Omental fat pad (tissue), 4 donors: ENCODE data around the gene FRMD8. TPM values are rescaled to one million over a fixed set of nuclear protein-coding genes. Genes with fewer than 3 reads are reported as not detected.
A peak's percentile ranks its signal among the peaks of the same experiment; 100 is the strongest.

Source experiments
- ATAC-seq: fragments of 150-250 bp; one replicate; pipeline ENCODE4 v1.9.1; 2016; ENCODE audit warnings: mild to moderate bottlenecking, moderate library complexity; ENCODE audit not compliant: low FRiP score
- DNase-seq: peaks from one replicate; pipeline ENCODE4 v3.0.0-alpha.2; 2019; ENCODE audit warnings: low spot score
- total RNA-seq, 4 donors: library from RNA; depleted of rRNA; stranded (reverse); fragments of >200 nt; gene quantifications; one replicate each; pipeline ENCODE4 v1.1.0, GENCODE V29; 2016
- TF ChIP-seq, protein P1 (sequence below), 3 donors: fragments of 450-650 bp; IDR thresholded peaks; one replicate each; pipeline ENCODE4 v1.5.1; 2016 to 2017; ENCODE audit warnings: antibody characterized with exemption in 3 of 3, mild to moderate bottlenecking in 3 of 3, moderate library complexity in 2 of 3

FRMD8 gene
- total RNA-seq, 4 donors from 2014 or later, result 29.2 to 77.9 (median 58.9) TPM

DNA sequence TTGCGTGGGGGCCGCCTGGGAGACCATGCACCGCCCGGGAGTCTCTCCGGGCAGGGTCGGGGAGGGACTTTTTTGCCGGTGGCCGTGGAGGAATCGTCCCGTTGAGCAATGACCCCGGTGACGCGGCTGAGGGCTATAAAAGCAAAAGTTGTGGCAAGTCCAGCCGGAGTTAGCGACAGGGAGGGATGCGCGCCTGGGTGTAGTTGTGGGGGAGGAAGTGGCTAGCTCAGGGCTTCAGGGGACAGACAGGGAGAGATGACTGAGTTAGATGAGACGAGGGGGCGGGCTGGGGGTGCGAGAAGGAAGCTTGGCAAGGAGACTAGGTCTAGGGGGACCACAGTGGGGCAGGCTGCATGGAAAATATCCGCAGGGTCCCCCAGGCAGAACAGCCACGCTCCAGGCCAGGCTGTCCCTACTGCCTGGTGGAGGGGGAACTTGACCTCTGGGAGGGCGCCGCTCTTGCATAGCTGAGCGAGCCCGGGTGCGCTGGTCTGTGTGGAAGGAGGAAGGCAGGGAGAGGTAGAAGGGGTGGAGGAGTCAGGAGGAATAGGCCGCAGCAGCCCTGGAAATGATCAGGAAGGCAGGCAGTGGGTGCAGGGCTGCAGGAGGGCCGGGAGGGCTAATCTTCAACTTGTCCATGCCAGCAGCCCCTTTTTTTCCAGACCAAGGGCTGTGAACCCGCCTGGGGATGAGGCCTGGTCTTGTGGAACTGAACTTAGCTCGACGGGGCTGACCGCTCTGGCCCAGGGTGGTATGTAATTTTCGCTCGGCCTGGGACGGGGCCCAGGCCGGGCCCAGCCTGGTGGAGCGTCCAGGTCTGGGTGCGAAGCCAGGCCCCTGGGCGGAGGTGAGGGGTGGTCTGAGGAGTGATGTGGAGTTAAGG is 36.4 kb downstream of the FRMD8 start, which contains the start of gene NEAT1:
NEAT1 (plus strand) TSS at position 166 of the 883 bp plus-strand sequence.
- TF ChIP-seq, protein P1, sequence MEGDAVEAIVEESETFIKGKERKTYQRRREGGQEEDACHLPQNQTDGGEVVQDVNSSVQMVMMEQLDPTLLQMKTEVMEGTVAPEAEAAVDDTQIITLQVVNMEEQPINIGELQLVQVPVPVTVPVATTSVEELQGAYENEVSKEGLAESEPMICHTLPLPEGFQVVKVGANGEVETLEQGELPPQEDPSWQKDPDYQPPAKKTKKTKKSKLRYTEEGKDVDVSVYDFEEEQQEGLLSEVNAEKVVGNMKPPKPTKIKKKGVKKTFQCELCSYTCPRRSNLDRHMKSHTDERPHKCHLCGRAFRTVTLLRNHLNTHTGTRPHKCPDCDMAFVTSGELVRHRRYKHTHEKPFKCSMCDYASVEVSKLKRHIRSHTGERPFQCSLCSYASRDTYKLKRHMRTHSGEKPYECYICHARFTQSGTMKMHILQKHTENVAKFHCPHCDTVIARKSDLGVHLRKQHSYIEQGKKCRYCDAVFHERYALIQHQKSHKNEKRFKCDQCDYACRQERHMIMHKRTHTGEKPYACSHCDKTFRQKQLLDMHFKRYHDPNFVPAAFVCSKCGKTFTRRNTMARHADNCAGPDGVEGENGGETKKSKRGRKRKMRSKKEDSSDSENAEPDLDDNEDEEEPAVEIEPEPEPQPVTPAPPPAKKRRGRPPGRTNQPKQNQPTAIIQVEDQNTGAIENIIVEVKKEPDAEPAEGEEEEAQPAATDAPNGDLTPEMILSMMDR (IDR thresholded peaks at IDR 0.05), result no peak
- peak; percentile 99 for DNase-seq
- peak; percentile 4 for ATAC-seq

DNA sequence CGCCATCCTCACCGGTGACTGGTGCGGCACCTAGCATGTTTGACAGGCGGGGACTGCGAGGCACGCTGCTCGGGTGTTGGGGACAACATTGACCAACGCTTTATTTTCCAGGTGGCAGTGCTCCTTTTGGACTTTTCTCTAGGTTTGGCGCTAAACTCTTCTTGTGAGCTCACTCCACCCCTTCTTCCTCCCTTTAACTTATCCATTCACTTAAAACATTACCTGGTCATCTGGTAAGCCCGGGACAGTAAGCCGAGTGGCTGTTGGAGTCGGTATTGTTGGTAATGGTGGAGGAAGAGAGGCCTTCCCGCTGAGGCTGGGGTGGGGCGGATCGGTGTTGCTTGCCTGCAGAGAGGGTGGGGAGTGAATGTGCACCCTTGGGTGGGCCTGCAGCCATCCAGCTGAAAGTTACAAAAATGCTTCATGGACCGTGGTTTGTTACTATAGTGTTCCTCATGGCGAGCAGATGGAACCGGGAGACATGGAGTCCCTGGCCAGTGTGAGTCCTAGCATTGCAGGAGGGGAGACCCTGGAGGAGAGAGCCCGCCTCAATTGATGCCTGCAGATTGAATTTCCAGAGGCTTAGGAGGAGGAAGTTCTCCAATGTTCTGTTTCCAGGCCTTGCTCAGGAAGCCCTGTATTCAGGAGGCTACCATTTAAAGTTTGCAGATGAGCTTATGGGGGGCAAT is 37.2 kb downstream of the FRMD8 start:
- ATAC-seq (no peak), DNase-seq (no peak)
- TF ChIP-seq, protein P1 (IDR thresholded peaks at IDR 0.05), result no peak

DNA sequence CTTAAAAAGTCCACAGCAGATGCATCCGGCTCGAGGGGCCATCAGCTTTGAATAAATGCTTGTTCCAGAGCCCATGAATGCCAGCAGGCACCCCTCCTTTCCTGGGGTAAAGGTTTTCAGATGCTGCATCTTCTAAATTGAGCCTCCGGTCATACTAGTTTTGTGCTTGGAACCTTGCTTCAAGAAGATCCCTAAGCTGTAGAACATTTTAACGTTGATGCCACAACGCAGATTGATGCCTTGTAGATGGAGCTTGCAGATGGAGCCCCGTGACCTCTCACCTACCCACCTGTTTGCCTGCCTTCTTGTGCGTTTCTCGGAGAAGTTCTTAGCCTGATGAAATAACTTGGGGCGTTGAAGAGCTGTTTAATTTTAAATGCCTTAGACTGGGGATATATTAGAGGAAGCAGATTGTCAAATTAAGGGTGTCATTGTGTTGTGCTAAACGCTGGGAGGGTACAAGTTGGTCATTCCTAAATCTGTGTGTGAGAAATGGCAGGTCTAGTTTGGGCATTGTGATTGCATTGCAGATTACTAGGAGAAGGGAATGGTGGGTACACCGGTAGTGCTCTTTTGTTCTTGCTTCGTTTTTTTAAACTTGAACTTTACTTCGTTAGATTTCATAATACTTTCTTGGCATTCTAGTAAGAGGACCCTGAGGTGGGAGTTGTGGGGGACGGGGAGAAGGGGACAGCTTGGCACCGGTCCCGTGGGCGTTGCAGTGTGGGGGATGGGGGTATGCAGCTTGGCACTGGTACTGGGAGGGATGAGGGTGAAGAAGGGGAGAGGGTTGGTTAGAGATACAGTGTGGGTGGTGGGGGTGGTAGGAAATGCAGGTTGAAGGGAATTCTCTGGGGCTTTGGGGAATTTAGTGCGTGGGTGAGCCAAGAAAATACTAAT is 38.0 kb downstream of the FRMD8 start:
- no peak for ATAC-seq
- TF ChIP-seq, protein P1 (IDR thresholded peaks at IDR 0.05), result no peak
- peak; percentile 13 for DNase-seq

DNA sequence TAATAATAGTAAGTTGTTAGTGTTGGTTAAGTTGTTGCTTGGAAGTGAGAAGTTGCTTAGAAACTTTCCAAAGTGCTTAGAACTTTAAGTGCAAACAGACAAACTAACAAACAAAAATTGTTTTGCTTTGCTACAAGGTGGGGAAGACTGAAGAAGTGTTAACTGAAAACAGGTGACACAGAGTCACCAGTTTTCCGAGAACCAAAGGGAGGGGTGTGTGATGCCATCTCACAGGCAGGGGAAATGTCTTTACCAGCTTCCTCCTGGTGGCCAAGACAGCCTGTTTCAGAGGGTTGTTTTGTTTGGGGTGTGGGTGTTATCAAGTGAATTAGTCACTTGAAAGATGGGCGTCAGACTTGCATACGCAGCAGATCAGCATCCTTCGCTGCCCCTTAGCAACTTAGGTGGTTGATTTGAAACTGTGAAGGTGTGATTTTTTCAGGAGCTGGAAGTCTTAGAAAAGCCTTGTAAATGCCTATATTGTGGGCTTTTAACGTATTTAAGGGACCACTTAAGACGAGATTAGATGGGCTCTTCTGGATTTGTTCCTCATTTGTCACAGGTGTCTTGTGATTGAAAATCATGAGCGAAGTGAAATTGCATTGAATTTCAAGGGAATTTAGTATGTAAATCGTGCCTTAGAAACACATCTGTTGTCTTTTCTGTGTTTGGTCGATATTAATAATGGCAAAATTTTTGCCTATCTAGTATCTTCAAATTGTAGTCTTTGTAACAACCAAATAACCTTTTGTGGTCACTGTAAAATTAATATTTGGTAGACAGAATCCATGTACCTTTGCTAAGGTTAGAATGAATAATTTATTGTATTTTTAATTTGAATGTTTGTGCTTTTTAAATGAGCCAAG is 38.9 kb downstream of the FRMD8 start:
- ATAC-seq (no peak), DNase-seq (no peak)
- TF ChIP-seq, protein P1 (IDR thresholded peaks at IDR 0.05), result no peak

GRCh38 chr11:65425971-65426838 is 39.8 kb downstream of the FRMD8 start:
- TF ChIP-seq, protein P1 (IDR thresholded peaks at IDR 0.05), result no peak
- ATAC-seq, result no peak
- no peak for DNase-seq
